Stimulated activated CD8-positive, alpha-beta memory T cell treated with anti-CD3 and anti-CD28 coated beads, Interleukin-12 subunit alpha, Interleukin-12 subunit beta, amount 100 ng/mL, for 4 hours (primary cell): Measurements from ENCODE around the gene EFNA3.

ENCODE experiments used
- DNase-seq: peaks from one replicate; pipeline ENCODE4 v3.0.0-alpha.2; 2020; ENCODE audit warnings: low read depth

The EFNA3 gene

GRCh38 chr1:155078469-155079209, at the start of gene EFNA3:
TSS of gene EFNA3 (plus strand) at chr1:155078837. CDS start at chr1:155078942, 105 bp downstream.
- DNase-seq: peak; percentile 50

- DNase-seq: no peak
These were observed 49.0 kb upstream of the EFNA3 start for GRCh38 chr1:155029513-155030242.

- no peak for DNase-seq
These were observed 48.3 kb upstream of the EFNA3 start for GRCh38 chr1:155030243-155030795.

- no peak for DNase-seq
These were observed 47.7 kb upstream of the EFNA3 start for GRCh38 chr1:155030899-155031298.

- no peak for DNase-seq
These were observed 45.8 kb upstream of the EFNA3 start for GRCh38 chr1:155032886-155033285.

GRCh38 chr1:155033524-155033923, 45.1 kb upstream of the EFNA3 start, which contains the start of the genes DCST1 and DCST2:
TSS of gene DCST1 (plus strand) at chr1:155033824. CDS start at chr1:155034037, 213 bp downstream.
TSS of gene DCST2 (minus strand) at chr1:155033781. CDS start at chr1:155033701, 80 bp downstream.
- no peak for DNase-seq

GRCh38 chr1:155034318-155035208, 44.1 kb upstream of the EFNA3 start:
- DNase-seq: no peak

GRCh38 chr1:155035936-155036335, 42.7 kb upstream of the EFNA3 start:
- DNase-seq: no peak

- no peak for DNase-seq
These were observed 41.6 kb upstream of the EFNA3 start for GRCh38 chr1:155037043-155037442.

- DNase-seq: no peak
These were observed 40.7 kb upstream of the EFNA3 start for GRCh38 chr1:155037851-155038441.

GRCh38 chr1:155038602-155039307, 39.9 kb upstream of the EFNA3 start:
- no peak for DNase-seq

- DNase-seq: no peak
These were observed 39.3 kb upstream of the EFNA3 start for GRCh38 chr1:155039308-155039669.

- DNase-seq: no peak
These were observed 38.1 kb upstream of the EFNA3 start for GRCh38 chr1:155040358-155041093.

- DNase-seq: no peak
These were observed 35.8 kb upstream of the EFNA3 start for GRCh38 chr1:155042789-155043188.

GRCh38 chr1:155043301-155043702, 35.3 kb upstream of the EFNA3 start:
- DNase-seq: no peak

- no peak for DNase-seq
These were observed 34.8 kb upstream of the EFNA3 start for GRCh38 chr1:155043793-155044192.

- DNase-seq: no peak
These were observed 34.3 kb upstream of the EFNA3 start for GRCh38 chr1:155044365-155044764.

- peak; percentile 25 for DNase-seq
These were observed 33.6 kb upstream of the EFNA3 start for GRCh38 chr1:155044812-155045657.
